Testis (tissue), 3 donors: Measurements from ENCODE around the gene PRPF38A. TPM values are rescaled to one million over a fixed set of nuclear protein-coding genes. Genes with fewer than 3 reads are reported as not detected.

Experiments used
- DNase-seq: peaks from one replicate; pipeline ENCODE4 v3.0.0-alpha.2; 2019
- H3K27ac ChIP-seq, 2 donors: fragments of 200-600 bp; sonication (generic); one replicate each; pipeline ENCODE4 v1.5.1; 2019
- H3K27me3 ChIP-seq: fragments of 200-600 bp; sonication (generic); one replicate; pipeline ENCODE4 v1.5.1; 2019
- H3K36me3 ChIP-seq: fragments of 200-600 bp; sonication (generic); one replicate; pipeline ENCODE4 v1.5.1; 2017; ENCODE audit warnings: low read depth; ENCODE audit errors: missing control alignments
- H3K4me1 ChIP-seq: fragments of 200-600 bp; sonication (generic); one replicate; pipeline ENCODE4 v1.5.1; 2019
- H3K4me3 ChIP-seq, 2 donors: fragments of 200-600 bp; sonication (generic); one replicate each; pipeline ENCODE4 v1.5.1; 2017 to 2019
- H3K9me3 ChIP-seq: fragments of 200-600 bp; sonication (generic); one replicate; pipeline ENCODE4 v1.5.1; 2017
- POLR2A ChIP-seq: fragments of 450-650 bp; IDR thresholded peaks from one replicate; pipeline ENCODE4 v1.6.1; 2017; ENCODE audit warnings: antibody characterized with exemption, mild to moderate bottlenecking, moderate library complexity
- WGBS, 2 donors: methylation state at CpG; one replicate each; pipeline ENCODE4 v1.1.5; 2018; 5-methylcytosine and 5-hydroxymethylcytosine counted together
- intact Hi-C: fragments of 100-400 bp; cut with DNase I; formaldehyde crosslinking; loops from one replicate; pipeline ENCODE4 v1.15.1; 2023; ENCODE audit warnings: low total_unique reads
- polyA plus RNA-seq: library from polyadenylated mRNA; stranded (reverse); fragments of 350-450 nt; fragmentation: Illumina TruSeq; extraction: RNeasy Lipid Tissue Mini Kit (QIAGEN cat#74804); gene quantifications from one replicate; pipeline ENCODE4 v1.2.3, GENCODE V29; 2014; ENCODE audit warnings: low read depth, low replicate concordance; ENCODE audit not compliant: insufficient read depth
- total RNA-seq, 2 donors: library from RNA; depleted of rRNA; stranded (reverse); fragments of >200 nt; gene quantifications; one replicate each; pipeline ENCODE4 v1.2.3, GENCODE V29; 2016
- TF ChIP-seq, protein P1 (sequence below), 3 experiments: fragments of 450-650 bp in 2 of 3; fragments of 200-600 bp in 1 of 3; sonication (generic) in 1 of 3; IDR thresholded peaks; one replicate each; pipeline ENCODE4 v1.5.1; 2016 to 2019; ENCODE audit warnings: antibody characterized with exemption in 3 of 3, mild to moderate bottlenecking in 2 of 3, moderate library complexity in 1 of 3

Gene PRPF38A
- total and polyA plus RNA-seq, 3 donors from 2014 or later = 34.7 to 68.4 (median 43.1) TPM

DNA sequence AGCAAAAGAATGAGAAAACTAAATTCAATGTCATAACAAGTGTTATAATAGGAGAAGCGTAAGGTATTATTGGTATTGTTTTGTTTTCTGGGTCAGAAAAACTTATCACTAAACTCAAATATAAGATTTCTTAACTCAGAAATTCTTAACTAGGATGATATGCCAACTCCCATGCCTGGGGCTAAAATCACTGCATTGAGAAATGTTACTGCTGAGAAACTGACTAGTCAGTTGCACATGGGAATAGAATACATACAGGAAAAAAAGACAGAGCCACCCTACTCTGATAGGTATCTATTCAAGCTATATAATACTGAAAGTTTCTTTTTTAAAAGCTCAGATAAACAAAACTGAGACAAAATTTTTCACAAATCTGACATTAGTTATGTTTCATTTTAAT, 56.3 kb downstream of the PRPF38A start:
- WGBS, 2 donors = 93 to 97% methylated on average over 1 of the region's 1 CpG
- DNase-seq = no peak
- H3K4me1 ChIP-seq = no peaks in the 10 kb centered on the region
- no peaks in the 10 kb centered on the region for H3K9me3 ChIP-seq
- intact Hi-C loops = no loop called here
- no peaks in the 10 kb centered on the region for H3K36me3 ChIP-seq
- no peak overlapping the region for H3K4me3 ChIP-seq
- H3K27me3 ChIP-seq = no peaks in the 10 kb centered on the region
- TF ChIP-seq POLR2A = no peak
- TF ChIP-seq, protein P1, sequence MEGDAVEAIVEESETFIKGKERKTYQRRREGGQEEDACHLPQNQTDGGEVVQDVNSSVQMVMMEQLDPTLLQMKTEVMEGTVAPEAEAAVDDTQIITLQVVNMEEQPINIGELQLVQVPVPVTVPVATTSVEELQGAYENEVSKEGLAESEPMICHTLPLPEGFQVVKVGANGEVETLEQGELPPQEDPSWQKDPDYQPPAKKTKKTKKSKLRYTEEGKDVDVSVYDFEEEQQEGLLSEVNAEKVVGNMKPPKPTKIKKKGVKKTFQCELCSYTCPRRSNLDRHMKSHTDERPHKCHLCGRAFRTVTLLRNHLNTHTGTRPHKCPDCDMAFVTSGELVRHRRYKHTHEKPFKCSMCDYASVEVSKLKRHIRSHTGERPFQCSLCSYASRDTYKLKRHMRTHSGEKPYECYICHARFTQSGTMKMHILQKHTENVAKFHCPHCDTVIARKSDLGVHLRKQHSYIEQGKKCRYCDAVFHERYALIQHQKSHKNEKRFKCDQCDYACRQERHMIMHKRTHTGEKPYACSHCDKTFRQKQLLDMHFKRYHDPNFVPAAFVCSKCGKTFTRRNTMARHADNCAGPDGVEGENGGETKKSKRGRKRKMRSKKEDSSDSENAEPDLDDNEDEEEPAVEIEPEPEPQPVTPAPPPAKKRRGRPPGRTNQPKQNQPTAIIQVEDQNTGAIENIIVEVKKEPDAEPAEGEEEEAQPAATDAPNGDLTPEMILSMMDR (IDR thresholded peaks at IDR 0.05) = no peak
- H3K27ac ChIP-seq = no peak overlapping the region

DNA sequence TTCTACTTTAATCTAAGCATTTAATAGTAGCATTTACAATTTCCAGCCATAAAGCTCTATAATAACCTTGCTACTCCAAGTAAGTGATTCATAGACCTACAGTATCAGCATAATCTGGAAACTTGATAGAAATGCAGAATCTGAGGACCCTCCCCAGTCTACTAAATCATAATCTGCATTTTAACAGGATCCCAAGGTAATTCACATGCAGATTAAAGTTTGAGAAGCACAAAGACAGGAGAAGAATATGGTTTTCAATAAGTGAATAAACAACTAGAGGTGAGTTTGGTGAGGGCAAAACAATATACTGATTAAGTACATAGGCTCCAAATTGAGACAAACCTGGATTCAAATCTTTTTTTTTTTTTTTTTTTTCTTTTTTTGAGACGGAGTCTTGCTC, 57.4 kb downstream of the PRPF38A start:
- Histone ChIP-seq H3K4me1 (no peaks in the 10 kb centered on the region), H3K27me3 (no peaks in the 10 kb centered on the region), H3K9me3 (no peaks in the 10 kb centered on the region), H3K27ac (no peak overlapping the region), H3K36me3 (no peaks in the 10 kb centered on the region), H3K4me3 (no peak overlapping the region)
- TF ChIP-seq, protein P1 (IDR thresholded peaks at IDR 0.05) = no peak
- TF ChIP-seq POLR2A = no peak
- intact Hi-C loops = no loop called here
- no peak for DNase-seq
- 79 to 86% methylated on average over 1 of the region's 1 CpG for WGBS, 2 donors

DNA sequence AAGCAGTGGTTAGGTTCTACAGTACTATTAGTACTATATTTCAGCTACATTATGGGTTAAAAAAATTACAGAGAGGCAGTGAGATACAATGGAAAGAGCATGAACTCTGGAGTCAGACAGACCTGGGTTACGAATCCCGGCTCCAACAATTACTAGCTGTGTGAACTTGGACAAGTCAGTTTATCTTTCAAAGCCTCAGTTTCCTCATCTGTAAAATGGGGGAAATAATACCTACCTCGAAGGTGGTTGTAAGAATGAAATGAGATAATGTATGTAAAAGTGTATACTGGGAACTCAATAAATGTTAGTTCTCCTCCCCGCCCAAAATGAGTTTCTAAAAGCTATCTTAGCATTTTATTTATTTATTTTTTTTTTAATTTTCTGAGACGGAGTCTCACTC, 59.5 kb downstream of the PRPF38A start:
- H3K4me1 ChIP-seq = no peaks in the 10 kb centered on the region
- no peak overlapping the region for H3K27ac ChIP-seq
- H3K4me3 ChIP-seq = no peak overlapping the region
- H3K27me3 ChIP-seq = no peaks in the 10 kb centered on the region
- intact Hi-C loops = no loop called here
- no peaks in the 10 kb centered on the region for H3K9me3 ChIP-seq
- 91 to 94% methylated on average over 5 of the region's 5 CpGs for WGBS, 2 donors
- TF ChIP-seq, protein P1 (IDR thresholded peaks at IDR 0.05) = no peak
- no peak for TF ChIP-seq POLR2A
- DNase-seq = no peak
- H3K36me3 ChIP-seq = no peaks in the 10 kb centered on the region

DNA sequence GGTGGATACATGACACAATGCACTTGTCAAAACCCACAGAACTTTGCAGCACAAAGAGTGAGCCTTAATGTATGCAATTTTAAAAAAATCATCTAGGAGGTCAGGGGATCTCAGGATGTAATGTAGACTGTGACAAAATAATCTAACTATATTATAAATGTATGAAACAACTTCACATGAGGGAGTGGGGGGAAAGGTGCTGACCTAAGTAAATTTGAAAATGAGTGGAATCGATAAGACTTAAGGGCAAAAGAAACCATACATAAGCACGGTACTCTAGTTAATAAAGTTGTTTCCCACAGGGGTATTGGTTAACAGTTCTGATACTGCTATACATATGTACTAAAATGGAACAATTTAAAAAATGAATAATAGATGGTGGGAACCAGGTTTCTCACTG, 64.7 kb downstream of the PRPF38A start:
- no peak for TF ChIP-seq POLR2A
- TF ChIP-seq, protein P1 (IDR thresholded peaks at IDR 0.05) = no peak
- 98 to 99% methylated on average over 2 of the region's 2 CpGs for WGBS, 2 donors

More for the DNA sequence above, 64.7 kb downstream of the PRPF38A start:
- Histone ChIP-seq H3K27ac (no peak overlapping the region), H3K9me3 (no peaks in the 10 kb centered on the region), H3K36me3 (no peaks in the 10 kb centered on the region), H3K4me1 (no peaks in the 10 kb centered on the region), H3K27me3 (no peaks in the 10 kb centered on the region), H3K4me3 (no peak overlapping the region)
- DNase-seq = no peak
- intact Hi-C loops = no loop called here

Other genes starting within 250 kb of the PRPF38A start
- gene CC2D1B, start 38.4 kb upstream of the PRPF38A start, total RNA-seq = 10 to 100 TPM; 51.0 to 62.0 TPM
- 37.0 TPM for gene CC2D1B, start 38.4 kb upstream of the PRPF38A start, polyA plus RNA-seq
- gene ORC1, start 179 bp upstream of the PRPF38A start, total RNA-seq = 1 to 10 TPM; 5.7 to 6.9 TPM
- 6.4 TPM for gene ORC1, start 179 bp upstream of the PRPF38A start, polyA plus RNA-seq
- gene TUT4, start 148.5 kb downstream of the PRPF38A start, total RNA-seq = 100 to 1,000 TPM; 136 to 146 TPM
- gene TUT4, start 148.5 kb downstream of the PRPF38A start, polyA plus RNA-seq = 63.3 TPM
- 10 to 100 TPM; 23.2 to 26.6 TPM for gene GPX7, start 197.8 kb downstream of the PRPF38A start, total RNA-seq
- gene GPX7, start 197.8 kb downstream of the PRPF38A start, polyA plus RNA-seq = 14.5 TPM
- 1 to 10 TPM; 4.8 to 5.0 TPM for gene SHISAL2A, start 228.6 kb downstream of the PRPF38A start, total RNA-seq
- 2.2 TPM for gene SHISAL2A, start 228.6 kb downstream of the PRPF38A start, polyA plus RNA-seq